LNCaP clone FGC (cell line): ENCODE results near the gene ERG28.

Source experiments
- DNase-seq: peaks from one replicate; pipeline ENCODE4 v3.0.0-alpha.2; 2011; ENCODE audit warnings: low read depth
- H3K4me3 ChIP-seq: 2 replicates; pipeline ENCODE4 v1.5.1; 2011; ENCODE audit warnings: mild to moderate bottlenecking, low read depth, low read length, control low read depth
- TF ChIP-seq, protein P1 (sequence below): IDR thresholded peaks from 2 replicates; pipeline ENCODE4 v1.5.1; 2012; ENCODE audit warnings: mild to moderate bottlenecking; ENCODE audit not compliant: control insufficient read depth, insufficient read depth; ENCODE audit errors: extremely low read depth

ERG28 gene

DNA sequence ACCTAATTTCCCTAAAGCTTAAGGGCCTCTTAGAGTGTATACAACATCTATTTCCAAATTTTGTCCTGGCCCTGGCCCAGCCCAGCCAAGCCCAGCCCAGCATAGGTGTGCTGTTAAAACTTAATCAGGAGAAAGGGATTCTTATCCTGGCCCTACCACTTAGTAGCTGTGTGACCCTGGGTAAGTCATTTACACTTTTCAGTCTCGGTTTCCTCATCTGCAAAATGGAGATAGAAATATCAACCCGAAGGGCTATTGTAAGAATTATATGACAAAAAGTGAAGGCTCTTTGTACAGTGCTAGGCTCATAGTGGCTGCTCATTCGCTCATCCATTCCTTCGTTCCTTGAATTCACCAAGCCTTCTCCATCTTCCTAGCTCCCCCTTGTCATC, 442 bp downstream of the ERG28 start:
- DNase-seq, result no peak
- TF ChIP-seq, protein P1, sequence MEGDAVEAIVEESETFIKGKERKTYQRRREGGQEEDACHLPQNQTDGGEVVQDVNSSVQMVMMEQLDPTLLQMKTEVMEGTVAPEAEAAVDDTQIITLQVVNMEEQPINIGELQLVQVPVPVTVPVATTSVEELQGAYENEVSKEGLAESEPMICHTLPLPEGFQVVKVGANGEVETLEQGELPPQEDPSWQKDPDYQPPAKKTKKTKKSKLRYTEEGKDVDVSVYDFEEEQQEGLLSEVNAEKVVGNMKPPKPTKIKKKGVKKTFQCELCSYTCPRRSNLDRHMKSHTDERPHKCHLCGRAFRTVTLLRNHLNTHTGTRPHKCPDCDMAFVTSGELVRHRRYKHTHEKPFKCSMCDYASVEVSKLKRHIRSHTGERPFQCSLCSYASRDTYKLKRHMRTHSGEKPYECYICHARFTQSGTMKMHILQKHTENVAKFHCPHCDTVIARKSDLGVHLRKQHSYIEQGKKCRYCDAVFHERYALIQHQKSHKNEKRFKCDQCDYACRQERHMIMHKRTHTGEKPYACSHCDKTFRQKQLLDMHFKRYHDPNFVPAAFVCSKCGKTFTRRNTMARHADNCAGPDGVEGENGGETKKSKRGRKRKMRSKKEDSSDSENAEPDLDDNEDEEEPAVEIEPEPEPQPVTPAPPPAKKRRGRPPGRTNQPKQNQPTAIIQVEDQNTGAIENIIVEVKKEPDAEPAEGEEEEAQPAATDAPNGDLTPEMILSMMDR, result no peak
- H3K4me3 ChIP-seq, result peak overlapping the region; percentile 87

DNA sequence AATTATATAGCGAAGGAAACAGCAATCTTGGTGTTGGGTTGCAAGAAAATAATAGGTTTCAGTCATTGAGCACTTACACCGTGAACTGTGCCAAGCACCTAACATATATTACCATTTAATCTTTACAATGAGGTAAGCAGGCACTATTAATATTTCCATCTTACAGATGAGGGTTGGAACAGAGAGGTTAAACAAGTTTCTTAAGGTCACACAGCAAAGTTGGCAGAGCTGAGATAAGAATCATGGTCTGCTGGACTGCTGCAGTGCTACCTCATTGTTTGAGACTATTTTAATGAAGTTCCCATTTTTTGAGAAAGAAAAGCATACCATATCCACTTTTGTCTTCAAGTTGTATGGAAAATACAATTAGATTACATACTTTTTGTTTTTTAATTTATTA, 1.7 kb downstream of the ERG28 start:
- H3K4me3 ChIP-seq, result no peak overlapping the region
- no peak for DNase-seq
- TF ChIP-seq, protein P1, result no peak

DNA sequence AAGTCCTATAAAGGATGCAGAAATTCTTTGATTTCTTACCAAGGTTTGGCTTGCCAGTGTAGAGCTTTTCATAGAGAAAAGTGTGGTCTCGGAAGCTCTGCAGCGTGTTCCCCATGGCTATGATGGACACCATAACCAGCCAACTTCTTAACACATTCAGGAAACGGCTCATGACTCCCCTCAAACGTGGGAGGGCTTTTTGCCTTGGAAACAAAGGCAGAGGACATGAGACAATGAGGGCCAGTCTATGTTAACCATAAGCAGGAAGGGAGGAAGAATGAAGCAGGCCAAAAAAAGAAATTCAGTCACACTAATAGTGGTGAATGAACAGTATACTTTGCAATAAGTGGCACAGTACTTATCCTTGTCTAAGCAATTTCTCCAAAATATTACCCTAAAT, 3.3 kb downstream of the ERG28 start:
- TF ChIP-seq, protein P1, result no peak
- no peak for DNase-seq
- H3K4me3 ChIP-seq, result no peak overlapping the region

DNA sequence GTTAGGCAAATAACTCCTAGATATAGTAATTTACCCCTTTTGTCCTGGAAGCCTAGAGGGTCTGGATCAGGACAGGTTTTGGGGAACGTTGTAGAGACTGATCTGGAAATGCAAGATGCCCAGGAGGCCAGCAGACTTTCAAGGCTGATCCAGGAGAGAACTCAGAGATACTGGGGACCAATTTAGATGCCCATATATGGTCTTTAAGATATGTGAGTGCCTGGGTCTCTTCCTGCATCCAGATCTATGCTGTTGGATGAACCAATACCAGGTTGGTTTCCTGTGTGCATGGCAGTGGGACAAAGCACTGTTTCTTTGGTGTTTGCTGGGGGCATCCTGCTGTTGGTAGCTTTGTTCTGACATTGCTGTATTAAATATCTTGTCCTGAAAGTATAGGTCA, 5.4 kb downstream of the ERG28 start:
- TF ChIP-seq, protein P1, result no peak

DNA sequence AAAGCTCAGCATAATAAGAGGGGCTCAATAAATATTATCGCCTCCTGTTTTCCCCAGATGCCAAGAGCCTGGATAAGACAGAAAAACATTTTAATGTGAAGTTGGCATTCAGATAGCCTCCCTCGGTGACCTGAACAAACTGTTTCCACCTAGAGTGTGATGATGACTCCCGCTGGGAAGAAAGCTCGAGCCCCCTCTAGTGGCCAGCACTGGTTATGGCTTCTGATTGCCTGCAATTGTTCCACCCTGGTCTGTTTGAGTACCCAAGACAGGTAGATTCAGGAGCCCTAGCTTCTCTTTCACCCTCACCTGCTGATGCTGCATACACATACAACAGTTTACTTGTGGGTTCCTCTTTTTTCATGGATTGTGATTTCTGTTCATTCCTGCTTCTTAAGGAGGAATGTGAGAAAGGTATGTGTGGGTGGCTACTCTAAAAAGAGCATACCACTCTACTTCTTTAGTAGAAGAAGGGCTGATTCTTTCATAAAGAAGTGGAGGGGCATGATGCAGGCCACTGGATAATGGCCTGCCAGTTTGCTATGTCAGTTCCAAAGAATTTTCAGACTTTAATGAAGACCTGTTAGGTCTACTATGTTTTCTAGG, 6.4 kb downstream of the ERG28 start:
- no peak overlapping the region for H3K4me3 ChIP-seq
- peak; percentile 30 for DNase-seq
- TF ChIP-seq, protein P1, result peak; percentile 95

More for the DNA sequence above, 5.4 kb downstream of the ERG28 start:
- no peak overlapping the region for H3K4me3 ChIP-seq
- DNase-seq, result no peak

DNA sequence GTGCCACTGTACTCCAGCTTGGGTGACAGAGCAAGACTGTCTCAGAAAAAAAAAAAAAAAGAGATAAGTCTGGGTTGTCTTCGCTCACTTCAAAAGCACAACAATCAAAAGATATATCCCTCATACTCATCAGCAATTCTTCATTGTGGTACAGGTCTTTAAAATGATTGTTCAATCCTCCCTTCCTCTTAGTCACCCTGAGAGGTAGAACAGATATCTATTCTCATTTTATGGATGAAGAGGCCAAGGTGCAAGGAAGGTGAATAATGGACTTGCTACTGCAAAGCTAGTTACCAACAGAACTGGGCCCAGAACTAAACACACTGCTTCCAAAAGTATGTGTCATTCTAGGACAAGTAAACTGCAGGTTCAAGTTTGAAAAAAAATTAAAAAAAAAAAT, 7.1 kb downstream of the ERG28 start:
- no peak for DNase-seq
- TF ChIP-seq, protein P1, result no peak
- no peak overlapping the region for H3K4me3 ChIP-seq

DNA sequence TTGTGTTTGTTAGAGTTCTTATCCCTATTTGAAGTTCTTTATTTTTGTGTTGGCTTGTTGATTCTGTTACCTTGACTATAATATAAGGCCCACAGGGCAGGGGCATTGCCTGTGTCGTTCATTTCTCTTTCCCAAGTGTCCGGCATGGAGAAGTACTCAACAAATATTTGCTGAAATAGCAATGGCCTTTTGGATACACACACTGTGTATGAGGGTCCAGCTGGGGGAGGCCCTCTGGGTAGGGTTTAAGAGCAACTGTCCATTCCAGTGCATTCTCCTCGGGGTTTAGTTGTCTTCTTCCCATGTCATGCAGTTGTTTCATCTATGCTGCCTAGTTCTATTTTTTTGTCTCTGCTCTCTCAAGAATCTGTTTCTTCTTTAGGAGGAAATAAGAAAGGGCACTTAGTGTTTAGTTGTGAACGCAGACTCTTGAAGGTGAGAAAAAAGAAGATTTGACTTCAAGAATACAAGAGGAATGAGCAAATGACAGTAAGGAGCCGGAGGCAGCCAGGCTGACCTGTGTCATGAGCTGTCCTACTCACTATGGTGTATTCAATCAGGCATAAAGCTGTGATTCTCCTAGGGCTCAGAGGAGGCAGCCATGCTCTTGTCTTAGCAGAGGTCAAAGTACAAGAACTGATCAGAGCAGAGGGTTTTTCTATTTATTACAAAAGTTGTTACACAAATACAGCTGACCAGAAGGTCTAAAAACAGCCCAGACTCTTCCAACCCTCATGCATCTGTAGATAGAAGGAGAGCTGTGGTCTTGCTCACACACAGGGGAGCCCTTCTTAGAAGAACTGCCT, 10.2 kb downstream of the ERG28 start:
- H3K4me3 ChIP-seq, result no peak overlapping the region
- no peak for DNase-seq
- TF ChIP-seq, protein P1, result no peak
